Endothelial cell of umbilical vein (primary cell): ENCODE measurements around the gene RAPGEF3. TPM values are rescaled to one million over a fixed set of nuclear protein-coding genes. Genes with fewer than 3 reads are reported as not detected.

Experiments used
- BruUV-seq: library from RNA; stranded (reverse); fragments of 400-500 nt; replicated peaks from 2 replicates; lab custom pipeline; 2021; lab: Mats Ljungman, UMichigan
- CTCF ChIA-PET: fragments of 300-600, 350-600 bp; sonication (Branson Sonifier 250); formaldehyde crosslinking; loops from one replicate; lab custom pipeline; 2021; ENCODE audit warnings: antibody characterized with exemption, inconsistent platforms; lab: Charles Lee
- POLR2A ChIA-PET: fragments of 300-600, 350-600 bp; sonication (Branson Sonifier 250); formaldehyde crosslinking; loops from one replicate; lab custom pipeline; 2021; ENCODE audit warnings: antibody characterized with exemption, inconsistent platforms; lab: Charles Lee
- DNase-seq: peaks from one replicate; pipeline ENCODE4 v3.0.0-alpha.2; 2011; ENCODE audit warnings: low read depth, low spot score
- FAIRE-seq: peaks from 2 replicates; lab custom pipeline; 2011; peaks lifted over from hg19 to GRCh38; lab: Jason Lieb, UNC
- H2AFZ ChIP-seq: 2 replicates; pipeline ENCODE4 v1.6.0; 2012; ENCODE audit warnings: low read depth, low read length, control low read depth, inconsistent platforms
- H3K27ac ChIP-seq: 2 replicates; pipeline ENCODE4 v1.5.1; 2011; ENCODE audit warnings: low read depth, mild to moderate bottlenecking, control low read depth, low read length, moderate library complexity; ENCODE audit not compliant: insufficient read depth
- H3K27me3 ChIP-seq, 2 experiments: 2 replicates each; pipeline versions ENCODE4 v1.6.0 to v1.6.1; 2011; ENCODE audit warnings: low read length in 2 of 2, mixed read lengths in 1 of 2; ENCODE audit not compliant: control insufficient read depth in 2 of 2, insufficient read depth in 2 of 2
- H3K36me3 ChIP-seq, 2 experiments: 2 replicates in 1 of 2; 3 replicates in 1 of 2; pipeline ENCODE4 v1.5.1; 2011; ENCODE audit warnings: low read length in 2 of 2, mild to moderate bottlenecking in 1 of 2, moderate library complexity in 1 of 2; ENCODE audit not compliant: control insufficient read depth in 2 of 2, insufficient read depth in 2 of 2; ENCODE audit errors: extremely low read depth in 1 of 2
- H3K4me1 ChIP-seq: 3 replicates; pipeline ENCODE4 v1.5.1; 2011; ENCODE audit warnings: mild to moderate bottlenecking, low read length; ENCODE audit not compliant: control insufficient read depth, insufficient read depth; ENCODE audit errors: extremely low read depth
- H3K4me2 ChIP-seq: 2 replicates; pipeline ENCODE4 v1.6.1; 2011; ENCODE audit warnings: low read length, control low read depth, mixed read lengths; ENCODE audit not compliant: insufficient read depth
- H3K4me3 ChIP-seq, 3 experiments: fragments of 200-600 bp in 1 of 3; sonication (generic), shearing (Covaris generic) in 1 of 3; replicated peaks in 1 of 3; 2 replicates each; pipeline ENCODE4 v1.5.1; 2011 to 2016; ENCODE audit warnings: control low read depth in 3 of 3, low read length in 3 of 3, mild to moderate bottlenecking in 2 of 3, inconsistent platforms in 1 of 3, low read depth in 1 of 3, moderate library complexity in 1 of 3; ENCODE audit not compliant: insufficient read depth in 1 of 3
- H3K79me2 ChIP-seq: 2 replicates; pipeline ENCODE4 v1.6.0; 2012; ENCODE audit warnings: low read length, inconsistent platforms; ENCODE audit not compliant: control insufficient read depth, insufficient read depth
- H3K9ac ChIP-seq: replicated peaks from 2 replicates; pipeline ENCODE3; 2011; ENCODE audit warnings: low read length, control low read depth; ENCODE audit not compliant: insufficient read depth; ENCODE audit errors: extremely low read depth
- H3K9me1 ChIP-seq: replicated peaks from 3 replicates; pipeline ENCODE4 v1.6.0; 2011; ENCODE audit warnings: mild to moderate bottlenecking, low read length; ENCODE audit not compliant: control insufficient read depth, insufficient read depth; ENCODE audit errors: extremely low read depth
- H3K9me3 ChIP-seq: replicated peaks from 2 replicates; pipeline ENCODE4 v1.5.1; 2012; ENCODE audit warnings: low read length, inconsistent platforms; ENCODE audit not compliant: control insufficient read depth, insufficient read depth
- H4K20me1 ChIP-seq: replicated peaks from 2 replicates; pipeline ENCODE3; 2011; ENCODE audit warnings: mild to moderate bottlenecking, low read length; ENCODE audit not compliant: control insufficient read depth, insufficient read depth; ENCODE audit errors: extremely low read depth
- EZH2 ChIP-seq: IDR thresholded peaks from 2 replicates; pipeline ENCODE4 v1.6.1; 2012; ENCODE audit warnings: borderline replicate concordance, low read depth, mild to moderate bottlenecking, moderate library complexity, low read length, inconsistent platforms; ENCODE audit not compliant: severe bottlenecking
- FOS ChIP-seq: IDR thresholded peaks from 2 replicates; pipeline ENCODE4 v1.6.1; 2011; ENCODE audit warnings: mild to moderate bottlenecking, low read length, moderate library complexity, borderline replicate concordance; ENCODE audit not compliant: insufficient read depth
- GATA2 ChIP-seq: IDR thresholded peaks from 2 replicates; pipeline ENCODE4 v1.7.0; 2011; ENCODE audit warnings: low read depth, mild to moderate bottlenecking, moderate library complexity, mixed read lengths, low read length; ENCODE audit not compliant: insufficient read length, insufficient read depth
- JUN ChIP-seq: IDR thresholded peaks from 2 replicates; pipeline ENCODE4 v1.6.1; 2011; ENCODE audit warnings: borderline replicate concordance, low read depth; ENCODE audit not compliant: insufficient read length, insufficient read depth
- MYC ChIP-seq: IDR thresholded peaks from one replicate; pipeline ENCODE4 v1.6.1; 2011; ENCODE audit warnings: mild to moderate bottlenecking, low read depth, low read length
- POLR2A ChIP-seq: IDR thresholded peaks from 2 replicates; pipeline ENCODE4 v1.6.1; 2012; ENCODE audit warnings: low read depth, mild to moderate bottlenecking, control low read depth, low read length
- POLR2AphosphoS5 ChIP-seq: IDR thresholded peaks from 2 replicates; pipeline ENCODE4 v1.6.1; 2012; ENCODE audit warnings: low read depth, mild to moderate bottlenecking, control low read depth, low read length, moderate library complexity; ENCODE audit not compliant: insufficient read depth
- dilution Hi-C: fragments of 300-500 bp; cut with MboI; formaldehyde crosslinking; loops from one replicate; pipeline ENCODE4 v1.15.0; 2019; ENCODE audit warnings: low sequenced_read_pairs; ENCODE audit not compliant: extremely low pct_ligation_motif_present
- intact Hi-C: fragments of 100-400 bp; cut with micrococcal nuclease; formaldehyde crosslinking; loops from one replicate; pipeline ENCODE4 v1.10.0; 2022
- polyA plus RNA-seq, 4 experiments: library from polyadenylated mRNA; depleted of rRNA in 3 of 4; stranded (reverse) in 3 of 4; unstranded in 1 of 4; fragments of >200 nt; gene quantifications; 2 replicates each; pipeline versions ENCODE4 v1.2.1 to v1.2.3, GENCODE V29; 2011 to 2012; ENCODE audit warnings: missing spikeins in 1 of 4
- total RNA-seq: library from RNA; stranded (reverse); gene quantifications from 2 replicates; pipeline ENCODE4 v1.2.3, GENCODE V29; 2021
- TF ChIP-seq, protein P1 (sequence below), 2 donors: IDR thresholded peaks; 1 replicate in 1 of 2; 2 replicates in 1 of 2; pipeline ENCODE4 v1.5.1; 2011; ENCODE audit warnings: low read length in 2 of 2, mild to moderate bottlenecking in 2 of 2, moderate library complexity in 2 of 2, control low read depth in 1 of 2, inconsistent platforms in 1 of 2, low read depth in 1 of 2; ENCODE audit not compliant: insufficient read depth in 1 of 2; ENCODE audit errors: extremely low read depth in 1 of 2
- TF ChIP-seq, protein P2 (sequence below): IDR thresholded peaks from 2 replicates; pipeline ENCODE4 v1.6.1; 2011; ENCODE audit not compliant: insufficient read depth, insufficient read length

Gene RAPGEF3
- total and polyA plus RNA-seq, 2 donors (not counting 3 experiments of a cell fraction or from before 2014, with no cell fraction given) = 34.5 to 55.1 TPM

DNA sequence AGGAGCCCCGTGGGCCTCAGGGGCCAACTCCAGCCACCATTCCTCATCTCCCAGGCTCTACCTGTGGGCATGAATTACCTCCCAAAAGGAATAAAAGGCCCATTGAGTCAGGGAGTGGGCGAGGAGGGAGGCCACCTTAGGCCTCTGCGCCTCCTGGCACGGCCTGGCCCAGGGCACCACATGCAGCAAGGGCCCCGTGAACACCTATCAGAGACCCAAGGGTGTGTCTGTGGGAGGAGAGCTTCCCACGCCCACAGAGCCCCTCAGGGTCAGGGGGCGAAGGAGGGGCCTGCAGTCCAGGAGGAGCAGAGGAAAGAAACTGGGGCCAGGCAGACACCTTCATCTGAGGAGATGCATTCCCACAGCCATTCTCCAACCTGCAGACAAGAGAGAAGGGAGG, 12.2 kb downstream of the RAPGEF3 start:
- no TSS peak for BruUV-seq
- ChIA-PET POLR2A (no interaction called here), CTCF (interaction anchor here (1.0 kb wide), 1 partner anchor 20 kb away, joined by 6 read pairs; no protein-coding TSS in a partner anchor)
- Histone ChIP-seq H3K79me2 (no peaks in the 10 kb centered on the region), H3K4me2 (no peak overlapping the region), H3K36me3 (peaks cover 6 to 50% of the 10 kb centered on the region in 2 experiments), H3K4me3 (no peak overlapping the region), H3K27me3 (no peaks in the 10 kb centered on the region), H3K9ac (no peak overlapping the region), H3K4me1 (peaks cover 3% of the 10 kb centered on the region), H3K9me1 (no peaks in the 10 kb centered on the region), H2AFZ (no peak overlapping the region), H4K20me1 (no peaks in the 10 kb centered on the region), H3K27ac (no peak overlapping the region), H3K9me3 (no peaks in the 10 kb centered on the region)
- FAIRE-seq = no peak
- dilution Hi-C loops = no loop called here
- intact Hi-C loops = no loop called here
- DNase-seq = no peak
- TF ChIP-seq GATA2 (no peak), POLR2AphosphoS5 (no peak), FOS (no peak), EZH2 (no peak), JUN (no peak), POLR2A (no peak), MYC (no peak)
- TF ChIP-seq, protein P1, sequence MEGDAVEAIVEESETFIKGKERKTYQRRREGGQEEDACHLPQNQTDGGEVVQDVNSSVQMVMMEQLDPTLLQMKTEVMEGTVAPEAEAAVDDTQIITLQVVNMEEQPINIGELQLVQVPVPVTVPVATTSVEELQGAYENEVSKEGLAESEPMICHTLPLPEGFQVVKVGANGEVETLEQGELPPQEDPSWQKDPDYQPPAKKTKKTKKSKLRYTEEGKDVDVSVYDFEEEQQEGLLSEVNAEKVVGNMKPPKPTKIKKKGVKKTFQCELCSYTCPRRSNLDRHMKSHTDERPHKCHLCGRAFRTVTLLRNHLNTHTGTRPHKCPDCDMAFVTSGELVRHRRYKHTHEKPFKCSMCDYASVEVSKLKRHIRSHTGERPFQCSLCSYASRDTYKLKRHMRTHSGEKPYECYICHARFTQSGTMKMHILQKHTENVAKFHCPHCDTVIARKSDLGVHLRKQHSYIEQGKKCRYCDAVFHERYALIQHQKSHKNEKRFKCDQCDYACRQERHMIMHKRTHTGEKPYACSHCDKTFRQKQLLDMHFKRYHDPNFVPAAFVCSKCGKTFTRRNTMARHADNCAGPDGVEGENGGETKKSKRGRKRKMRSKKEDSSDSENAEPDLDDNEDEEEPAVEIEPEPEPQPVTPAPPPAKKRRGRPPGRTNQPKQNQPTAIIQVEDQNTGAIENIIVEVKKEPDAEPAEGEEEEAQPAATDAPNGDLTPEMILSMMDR (IDR thresholded peaks at IDR 0.05; ENCODE audit: extremely low read depth in 1 of 2, insufficient read depth in 1 of 2, low read depth in 1 of 2, low read length in 2 of 2) = no peak
- TF ChIP-seq, protein P2, sequence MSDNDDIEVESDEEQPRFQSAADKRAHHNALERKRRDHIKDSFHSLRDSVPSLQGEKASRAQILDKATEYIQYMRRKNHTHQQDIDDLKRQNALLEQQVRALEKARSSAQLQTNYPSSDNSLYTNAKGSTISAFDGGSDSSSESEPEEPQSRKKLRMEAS = no peak
